HCT116 (cell line): ENCODE data around the gene MYH3. TPM values are rescaled to one million over a fixed set of nuclear protein-coding genes. Genes with fewer than 3 reads are reported as not detected.

ENCODE experiments used
- ATAC-seq: fragments of 200-7000 bp; cut with Tn5 transposase; 2 replicates; pipeline ENCODE4 v1.9.1; 2020; ENCODE audit warnings: mild to moderate bottlenecking, moderate library complexity
- BruUV-seq: library from RNA; stranded (reverse); fragments of 400-500 nt; replicated peaks from 2 replicates; lab custom pipeline; 2021; lab: Mats Ljungman, UMichigan
- CTCF ChIA-PET: fragments of 300-600 bp; sonication (Branson Sonifier 250); formaldehyde crosslinking; loops from one replicate; lab custom pipeline; 2021; ENCODE audit warnings: antibody characterized with exemption; lab: Charles Lee
- POLR2A ChIA-PET: fragments of 300-600, 350-600 bp; sonication (Branson Sonifier 250); formaldehyde crosslinking; loops from one replicate; lab custom pipeline; 2021; ENCODE audit warnings: antibody characterized with exemption; lab: Charles Lee
- RAD21 ChIA-PET, 2 experiments: fragments of 300-600 bp; sonication (Branson Sonifier 250); formaldehyde crosslinking; loops; one replicate each; lab custom pipeline; 2023; ENCODE audit warnings: low total read pairs in 2 of 2; ENCODE audit not compliant: uncharacterized antibody in 2 of 2, unreplicated experiment in 2 of 2, low non-redundant PET in 1 of 2; lab: Charles Lee
- DNase-seq: peaks from one replicate; pipeline ENCODE4 v3.0.0-alpha.2; 2010; ENCODE audit warnings: low read depth, low spot score
- H2AFZ ChIP-seq: fragments of 200-600 bp; shearing (Covaris generic), sonication (generic); 2 replicates; pipeline ENCODE4 v1.6.1; 2017; ENCODE audit warnings: low read depth, mixed run types, mixed read lengths, antibody characterized with exemption, low read length; ENCODE audit not compliant: poor library complexity, severe bottlenecking
- H3K27ac ChIP-seq: 2 replicates; pipeline ENCODE4 v1.5.1; 2012; ENCODE audit warnings: low read depth, low read length
- H3K27me3 ChIP-seq: fragments of 200-600 bp; sonication (generic); 2 replicates; pipeline ENCODE4 v1.6.1; 2016; ENCODE audit warnings: mixed run types, low read length, mixed read lengths; ENCODE audit not compliant: insufficient read depth
- H3K36me3 ChIP-seq, 2 experiments: fragments of 200-500 bp in 1 of 2; fragments of 200-600 bp in 1 of 2; sonication (Bioruptor generic) in 1 of 2; sonication (generic) in 1 of 2; 2 replicates each; pipeline versions ENCODE4 v1.5.1 to v1.6.1; 2014 to 2016; ENCODE audit warnings: low read length in 2 of 2, inconsistent platforms in 1 of 2, mixed read lengths in 1 of 2, mixed run types in 1 of 2; ENCODE audit not compliant: insufficient read depth in 2 of 2, control insufficient read depth in 1 of 2
- H3K4me1 ChIP-seq, 2 experiments: fragments of 200-600 bp in 1 of 2; sonication (generic) in 1 of 2; 2 replicates each; pipeline versions ENCODE4 v1.5.1 to v1.6.1; 2012 to 2017; ENCODE audit warnings: low read length in 2 of 2, inconsistent platforms in 1 of 2, mild to moderate bottlenecking in 1 of 2, mixed read lengths in 1 of 2, mixed run types in 1 of 2, moderate library complexity in 1 of 2; ENCODE audit not compliant: insufficient read depth in 2 of 2, control insufficient read depth in 1 of 2
- H3K4me2 ChIP-seq: fragments of 200-600 bp; sonication (generic); 2 replicates; pipeline ENCODE4 v1.6.1; 2017; ENCODE audit warnings: mixed run types, low read length, mixed read lengths
- H3K4me3 ChIP-seq, 2 experiments: fragments of 200-600 bp in 1 of 2; sonication (generic) in 1 of 2; replicated peaks in 1 of 2; 2 replicates each; pipeline ENCODE4 v1.5.1; 2011 to 2016; ENCODE audit warnings: low read length in 2 of 2, control low read depth in 1 of 2, low read depth in 1 of 2, mild to moderate bottlenecking in 1 of 2, mixed read lengths in 1 of 2, mixed run types in 1 of 2
- H3K79me2 ChIP-seq: fragments of 200-600 bp; sonication (generic); 2 replicates; pipeline ENCODE4 v1.6.1; 2017; ENCODE audit warnings: mild to moderate bottlenecking, mixed run types, low read length, moderate library complexity, mixed read lengths; ENCODE audit not compliant: insufficient read depth
- H3K9ac ChIP-seq: fragments of 200-600 bp; sonication (generic); 2 replicates; pipeline ENCODE4 v1.6.1; 2016; ENCODE audit warnings: low read length, mixed read lengths
- H3K9me2 ChIP-seq: fragments of 200-600 bp; sonication (generic), shearing (Covaris generic); 2 replicates; pipeline ENCODE4 v1.6.1; 2017; ENCODE audit warnings: mixed run types, mild to moderate bottlenecking, moderate library complexity; ENCODE audit not compliant: insufficient read depth
- H3K9me3 ChIP-seq, 2 experiments: fragments of 200-500 bp in 1 of 2; fragments of 200-600 bp in 1 of 2; sonication (Bioruptor generic) in 1 of 2; sonication (generic) in 1 of 2; 2 replicates each; pipeline ENCODE4 v1.6.1; 2014 to 2017; ENCODE audit warnings: low read length in 2 of 2, mixed read lengths in 2 of 2, inconsistent platforms in 1 of 2, low read depth in 1 of 2, mild to moderate bottlenecking in 1 of 2, mixed run types in 1 of 2, moderate library complexity in 1 of 2; ENCODE audit not compliant: control insufficient read depth in 1 of 2, insufficient read depth in 1 of 2
- H4K20me1 ChIP-seq: fragments of 200-600 bp; sonication (generic), shearing (Covaris generic); 2 replicates; pipeline ENCODE4 v1.6.1; 2017; ENCODE audit warnings: mixed run types, mild to moderate bottlenecking, moderate library complexity; ENCODE audit not compliant: insufficient read depth
- ATF3 ChIP-seq: IDR thresholded peaks from 2 replicates; pipeline ENCODE4 v1.6.1; 2012
- CEBPB ChIP-seq: IDR thresholded peaks from 2 replicates; pipeline ENCODE4 v1.6.1; 2012; ENCODE audit warnings: low read depth
- CTCF ChIP-seq, 3 experiments: fragments of 200-600 bp in 1 of 3; sonication (generic) in 1 of 3; IDR thresholded peaks in 2 of 3; conservative IDR thresholded peaks in 1 of 3; 2 replicates each; pipeline ENCODE4 v1.5.1; 2012 to 2017; ENCODE audit warnings: low read depth in 2 of 3, low read length in 2 of 3, antibody characterized with exemption in 1 of 3, borderline replicate concordance in 1 of 3, control low read depth in 1 of 3, mild to moderate bottlenecking in 1 of 3, mixed read lengths in 1 of 3, mixed run types in 1 of 3, moderate library complexity in 1 of 3; ENCODE audit not compliant: insufficient read depth in 1 of 3
- EGR1 ChIP-seq: IDR thresholded peaks from 2 replicates; pipeline ENCODE4 v1.6.1; 2012; ENCODE audit warnings: low read depth
- ELF1 ChIP-seq: IDR thresholded peaks from 2 replicates; pipeline ENCODE4 v1.6.1; 2012; ENCODE audit warnings: low read depth, borderline replicate concordance
- EZH2 ChIP-seq: fragments of 200-600 bp; sonication (generic); IDR thresholded peaks from 2 replicates; pipeline ENCODE4 v1.6.1; 2017; ENCODE audit warnings: antibody characterized with exemption, mixed run types
- EZH2phosphoT487 ChIP-seq: fragments of 200-600 bp; IDR thresholded peaks from 2 replicates; pipeline ENCODE4 v1.6.1; 2018; ENCODE audit warnings: antibody characterized with exemption, borderline replicate concordance
- JUND ChIP-seq: IDR thresholded peaks from 2 replicates; pipeline ENCODE4 v1.6.1; 2012
- MAX ChIP-seq: IDR thresholded peaks from 2 replicates; pipeline ENCODE4 v1.6.1; 2012
- POLR2AphosphoS5 ChIP-seq: IDR thresholded peaks from 2 replicates; pipeline ENCODE4 v1.6.1; 2011; ENCODE audit warnings: mild to moderate bottlenecking, low read depth, low read length, moderate library complexity
- RAD21 ChIP-seq: IDR thresholded peaks from 2 replicates; pipeline ENCODE4 v1.6.1; 2012; ENCODE audit warnings: low read depth, mild to moderate bottlenecking
- SIN3A ChIP-seq: IDR thresholded peaks from 2 replicates; pipeline ENCODE4 v1.6.1; 2012; ENCODE audit warnings: low read depth
- SP1 ChIP-seq: IDR thresholded peaks from 2 replicates; pipeline ENCODE4 v1.6.1; 2012; ENCODE audit warnings: low read depth
- SRF ChIP-seq: IDR thresholded peaks from 2 replicates; pipeline ENCODE4 v1.6.1; 2012; ENCODE audit warnings: low read depth
- TCF7L2 ChIP-seq: IDR thresholded peaks from 2 replicates; pipeline ENCODE4 v1.7.0; 2011; ENCODE audit warnings: borderline replicate concordance, inconsistent platforms; ENCODE audit not compliant: insufficient read depth, insufficient read length; ENCODE audit errors: extremely low read depth
- intact Hi-C: fragments of 100-400 bp; cut with micrococcal nuclease; formaldehyde crosslinking; loops from 2 replicates; pipeline ENCODE4 v1.10.0; 2022
- total RNA-seq: library from RNA; stranded (reverse); gene quantifications from one replicate; pipeline ENCODE4 v1.2.1, GENCODE V29; 2021; ENCODE audit not compliant: unreplicated experiment

MYH3 gene
- total RNA-seq, 1 experiment from 2014 or later: 1.6 TPM

DNA sequence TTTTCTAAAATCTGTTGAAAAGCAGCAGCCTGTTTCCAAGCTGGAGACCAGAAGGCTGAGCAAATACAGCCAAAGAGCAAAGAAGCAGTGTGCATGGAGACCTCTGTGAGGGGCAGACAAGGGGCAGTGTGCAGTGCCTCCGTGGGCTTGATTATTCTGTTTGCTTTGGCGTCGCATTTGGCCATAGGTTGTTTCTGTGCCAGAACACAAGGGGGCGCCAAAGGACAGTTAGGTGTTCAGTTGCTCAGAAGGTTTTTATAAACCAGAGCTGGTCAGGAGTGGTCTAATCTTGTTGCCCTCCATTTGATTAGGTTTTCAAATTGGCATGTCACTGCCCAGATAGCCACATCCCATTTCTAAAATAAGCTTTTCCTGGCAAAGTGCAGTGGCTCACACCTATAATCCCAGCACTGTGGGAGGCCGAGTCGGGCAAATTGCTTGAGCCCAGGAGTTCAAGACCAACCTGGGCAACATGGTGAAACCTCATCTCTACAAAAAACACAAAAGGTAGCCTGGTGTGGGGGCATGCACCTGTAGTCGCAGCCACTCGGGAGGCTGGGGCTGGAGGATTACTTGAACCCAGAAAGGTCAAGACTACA lies 10.6 kb downstream of the MYH3 start:
- Histone ChIP-seq H3K27me3 (no peaks in the 10 kb centered on the region), H4K20me1 (no peaks in the 10 kb centered on the region), H3K9me3 (no peaks in the 10 kb centered on the region), H3K9ac (no peak overlapping the region), H3K27ac (no peak overlapping the region), H3K4me1 (no peaks in the 10 kb centered on the region), H3K79me2 (no peaks in the 10 kb centered on the region), H3K36me3 (no peaks in the 10 kb centered on the region), H2AFZ (no peak overlapping the region), H3K9me2 (no peaks in the 10 kb centered on the region), H3K4me2 (no peak overlapping the region), H3K4me3 (no peak overlapping the region)
- ChIA-PET RAD21 (interaction anchor here in 1 of 2 experiments (0.6 kb wide), 1 partner anchor 199 kb away, joined by 4 read pairs; no protein-coding TSS in a partner anchor), CTCF (interaction anchor here (0.5 to 2.9 kb wide), 20 partner anchors 9 to 927 kb away, joined by 3 to 16 read pairs (median 4); no protein-coding TSS in a partner anchor), POLR2A (no interaction called here)
- TF ChIP-seq SRF (no peak), EGR1 (no peak), TCF7L2 (no peak), EZH2phosphoT487 (no peak), ATF3 (no peak), RAD21 (peak; percentile 69), EZH2 (no peak), SP1 (no peak), POLR2AphosphoS5 (no peak), ELF1 (no peak), MAX (no peak), CEBPB (no peak), JUND (no peak), SIN3A (no peak), CTCF (IDR thresholded peaks at IDR 0.05 in 2 of 3, conservative IDR thresholded peaks at IDR 0.05 in 1 of 3; ENCODE audit: borderline replicate concordance in 1 of 3, insufficient read depth in 1 of 3, low read depth in 2 of 3, low read length in 2 of 3) (peak; percentile 55 to 89 (median 86); a peak in 5 of 6 replicates)
- DNase-seq (peak; percentile 48), ATAC-seq (peak; percentile 78)
- intact Hi-C loops: loop anchor here (1.0 kb wide), 1 partner anchor 199 kb away; no protein-coding TSS in a partner anchor
- BruUV-seq: no TSS peak
